ENCODE measurements around the gene TBC1D22A.

The TBC1D22A gene

GRCh38 chr22:47204002-47204979, 441.8 kb downstream of the TBC1D22A start:
- Histone ChIP-seq H3K4me1 (ENCODE audit: low read length) (no peaks in the 10 kb centered on the region), H3K27ac (ENCODE audit: low read length) (no peak overlapping the region), H3K36me3 (replicated peaks; ENCODE audit: insufficient read depth, low read length) (no peaks in the 10 kb centered on the region), H3K4me3 (ENCODE audit: low read length) (no peak overlapping the region), H3K27me3 (replicated peaks; ENCODE audit: insufficient read depth, low read length) (peaks cover 9% of the 10 kb centered on the region; the same call in 1 of the 2 replicates), H3K9ac (ENCODE audit: low read length) (no peak overlapping the region), H3K9me3 (replicated peaks; ENCODE audit: insufficient read depth, low read length) (no peaks in the 10 kb centered on the region), H2AFZ (ENCODE audit: low read length) (no peak overlapping the region), H3K9me2 (replicated peaks; ENCODE audit: insufficient read depth, low read length) (no peaks in the 10 kb centered on the region), H3F3A (ENCODE audit: insufficient read depth, low read length) (no peaks in the 10 kb centered on the region), H4K20me1 (ENCODE audit: insufficient read depth, low read length) (no peaks in the 10 kb centered on the region), H3K4me2 (ENCODE audit: low read depth, low read length) (no peak overlapping the region), H3K79me2 (ENCODE audit: low read length) (no peaks in the 10 kb centered on the region)
- no peak for TF ChIP-seq EZH2 (optimal IDR thresholded peaks at IDR 0.05; ENCODE audit: low read depth, low read length)
- no peak for DNase-seq

GRCh38 chr22:47205081-47205491, 442.6 kb downstream of the TBC1D22A start:
- H3K36me3 ChIP-seq (replicated peaks; ENCODE audit: insufficient read depth, low read length) = no peaks in the 10 kb centered on the region
- no peaks in the 10 kb centered on the region for H3K9me2 ChIP-seq (replicated peaks; ENCODE audit: insufficient read depth, low read length)
- H3F3A ChIP-seq (ENCODE audit: insufficient read depth, low read length) = no peaks in the 10 kb centered on the region
- no peaks in the 10 kb centered on the region for H3K4me1 ChIP-seq (ENCODE audit: low read length)
- no peaks in the 10 kb centered on the region for H3K9me3 ChIP-seq (replicated peaks; ENCODE audit: insufficient read depth, low read length)
- H3K4me2 ChIP-seq (ENCODE audit: low read depth, low read length) = no peak overlapping the region
- DNase-seq = no peak
- no peak overlapping the region for H2AFZ ChIP-seq (ENCODE audit: low read length)
- no peaks in the 10 kb centered on the region for H4K20me1 ChIP-seq (ENCODE audit: insufficient read depth, low read length)
- H3K27ac ChIP-seq (ENCODE audit: low read length) = no peak overlapping the region
- TF ChIP-seq CTCF (IDR thresholded peaks at IDR 0.05; ENCODE audit: low read length) = no peak
- no peak for TF ChIP-seq EZH2phosphoT487 (IDR thresholded peaks at IDR 0.05; ENCODE audit: low read length)
- TF ChIP-seq EZH2 (optimal IDR thresholded peaks at IDR 0.05; ENCODE audit: low read depth, low read length) = no peak
- no peak overlapping the region for H3K4me3 ChIP-seq (ENCODE audit: low read length)
- peaks cover 9% of the 10 kb centered on the region; the same call in 1 of the 2 replicates for H3K27me3 ChIP-seq (replicated peaks; ENCODE audit: insufficient read depth, low read length)
- H3K9ac ChIP-seq (ENCODE audit: low read length) = no peak overlapping the region
- H3K79me2 ChIP-seq (ENCODE audit: low read length) = no peaks in the 10 kb centered on the region

GRCh38 chr22:47205554-47205953, 443.1 kb downstream of the TBC1D22A start:
- H3K27me3 ChIP-seq (replicated peaks; ENCODE audit: insufficient read depth, low read length) = peaks cover 9% of the 10 kb centered on the region; the same call in 1 of the 2 replicates
- DNase-seq = no peak
- no peaks in the 10 kb centered on the region for H3K4me1 ChIP-seq (ENCODE audit: low read length)
- no peak overlapping the region for H2AFZ ChIP-seq (ENCODE audit: low read length)
- H3K9me2 ChIP-seq (replicated peaks; ENCODE audit: insufficient read depth, low read length) = no peaks in the 10 kb centered on the region
- no peaks in the 10 kb centered on the region for H3F3A ChIP-seq (ENCODE audit: insufficient read depth, low read length)
- H3K9me3 ChIP-seq (replicated peaks; ENCODE audit: insufficient read depth, low read length) = no peaks in the 10 kb centered on the region
- H3K9ac ChIP-seq (ENCODE audit: low read length) = no peak overlapping the region
- H4K20me1 ChIP-seq (ENCODE audit: insufficient read depth, low read length) = no peaks in the 10 kb centered on the region
- no peaks in the 10 kb centered on the region for H3K79me2 ChIP-seq (ENCODE audit: low read length)
- H3K4me2 ChIP-seq (ENCODE audit: low read depth, low read length) = no peak overlapping the region
- no peak overlapping the region for H3K4me3 ChIP-seq (ENCODE audit: low read length)
- no peaks in the 10 kb centered on the region for H3K36me3 ChIP-seq (replicated peaks; ENCODE audit: insufficient read depth, low read length)
- TF ChIP-seq EZH2 (optimal IDR thresholded peaks at IDR 0.05; ENCODE audit: low read depth, low read length) (no peak), EZH2phosphoT487 (IDR thresholded peaks at IDR 0.05; ENCODE audit: low read length) (no peak), CTCF (IDR thresholded peaks at IDR 0.05; ENCODE audit: low read length) (no peak)
- no peak overlapping the region for H3K27ac ChIP-seq (ENCODE audit: low read length)

GRCh38 chr22:47206164-47206563, 443.7 kb downstream of the TBC1D22A start:
- H3K9me2 ChIP-seq (replicated peaks; ENCODE audit: insufficient read depth, low read length) = no peaks in the 10 kb centered on the region
- no peaks in the 10 kb centered on the region for H4K20me1 ChIP-seq (ENCODE audit: insufficient read depth, low read length)
- H2AFZ ChIP-seq (ENCODE audit: low read length) = no peak overlapping the region
- TF ChIP-seq EZH2phosphoT487 (IDR thresholded peaks at IDR 0.05; ENCODE audit: low read length) (no peak), CTCF (IDR thresholded peaks at IDR 0.05; ENCODE audit: low read length) (no peak), EZH2 (optimal IDR thresholded peaks at IDR 0.05; ENCODE audit: low read depth, low read length) (no peak)
- no peaks in the 10 kb centered on the region for H3K9me3 ChIP-seq (replicated peaks; ENCODE audit: insufficient read depth, low read length)
- no peak overlapping the region for H3K4me2 ChIP-seq (ENCODE audit: low read depth, low read length)
- H3K27ac ChIP-seq (ENCODE audit: low read length) = no peak overlapping the region
- H3F3A ChIP-seq (ENCODE audit: insufficient read depth, low read length) = no peaks in the 10 kb centered on the region
- H3K4me1 ChIP-seq (ENCODE audit: low read length) = no peaks in the 10 kb centered on the region
- no peaks in the 10 kb centered on the region for H3K79me2 ChIP-seq (ENCODE audit: low read length)
- no peak overlapping the region for H3K4me3 ChIP-seq (ENCODE audit: low read length)
- H3K27me3 ChIP-seq (replicated peaks; ENCODE audit: insufficient read depth, low read length) = peaks cover 9% of the 10 kb centered on the region; the same call in 1 of the 2 replicates
- H3K36me3 ChIP-seq (replicated peaks; ENCODE audit: insufficient read depth, low read length) = no peaks in the 10 kb centered on the region
- no peak overlapping the region for H3K9ac ChIP-seq (ENCODE audit: low read length)
- DNase-seq = no peak
